Activated CD4-positive, alpha-beta T cell treated with anti-CD3 and anti-CD28 coated beads, Interleukin-2, amount 50 U/mL, for 4 hours (primary cell): ENCODE data around the gene QRICH1.

ENCODE experiments used
- DNase-seq, 2 experiments: peaks; one replicate each; pipeline ENCODE4 v3.0.0-alpha.2; 2020

Gene QRICH1

DNA sequence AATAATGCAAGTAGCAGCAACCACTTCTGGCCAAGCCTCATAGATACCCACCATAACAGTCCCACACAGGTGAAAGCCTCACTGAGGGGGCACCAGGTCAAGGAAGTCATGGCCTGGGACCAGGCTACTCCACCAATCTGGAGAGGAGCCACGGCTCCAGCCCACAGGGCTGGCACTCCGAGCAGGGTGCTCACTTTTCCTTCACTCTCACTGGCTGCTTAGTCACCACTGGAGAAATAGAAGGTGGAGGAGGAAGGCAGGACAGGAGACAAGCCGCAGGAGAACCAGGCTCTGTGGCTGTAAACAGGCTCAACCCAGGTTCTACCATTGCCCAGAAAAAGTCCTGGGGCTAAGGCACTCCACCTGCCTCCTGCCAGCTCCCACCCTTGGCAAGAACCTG is 25.6 kb upstream of the QRICH1 start:
- no peak for DNase-seq

DNA sequence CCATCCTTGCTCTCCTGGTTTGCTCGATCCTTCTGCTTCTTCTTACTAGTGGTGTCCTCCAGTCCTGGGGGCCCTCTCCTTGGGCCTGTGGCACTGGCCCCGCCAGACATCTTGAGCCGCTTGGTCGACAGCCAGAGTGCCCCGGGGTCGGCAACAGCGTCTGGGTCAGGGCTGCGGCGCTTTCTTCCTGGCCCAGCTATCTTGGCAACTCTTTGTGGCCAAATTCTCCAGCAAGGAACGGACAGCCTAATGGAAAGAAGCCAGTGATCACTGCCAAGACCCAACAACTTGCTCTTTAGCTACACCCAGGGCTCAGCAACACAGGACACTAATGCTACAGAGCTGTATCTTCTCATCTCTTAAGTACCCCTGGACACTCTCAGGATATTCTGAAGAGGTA is 25.2 kb upstream of the QRICH1 start:
- no peak for DNase-seq

DNA sequence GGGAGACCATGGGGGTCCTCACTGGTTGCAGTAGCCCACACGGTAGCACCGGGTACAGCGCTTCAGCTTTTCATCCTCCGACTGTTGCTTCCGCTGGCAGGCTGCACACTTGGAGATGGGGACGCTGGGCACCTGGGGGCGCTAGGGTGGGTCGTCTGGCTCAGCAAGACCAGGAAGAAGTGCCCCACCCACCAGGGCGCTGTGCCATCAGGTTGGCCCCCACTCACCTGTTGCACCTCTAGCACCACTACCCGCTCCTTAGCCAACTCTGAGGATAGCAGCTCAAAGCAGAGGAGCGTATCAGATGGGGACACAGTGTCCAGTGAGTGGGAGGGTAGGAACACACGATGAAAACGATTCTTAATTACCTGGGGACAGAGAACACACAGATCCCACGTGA is 18.4 kb upstream of the QRICH1 start:
- no peak for DNase-seq

DNA sequence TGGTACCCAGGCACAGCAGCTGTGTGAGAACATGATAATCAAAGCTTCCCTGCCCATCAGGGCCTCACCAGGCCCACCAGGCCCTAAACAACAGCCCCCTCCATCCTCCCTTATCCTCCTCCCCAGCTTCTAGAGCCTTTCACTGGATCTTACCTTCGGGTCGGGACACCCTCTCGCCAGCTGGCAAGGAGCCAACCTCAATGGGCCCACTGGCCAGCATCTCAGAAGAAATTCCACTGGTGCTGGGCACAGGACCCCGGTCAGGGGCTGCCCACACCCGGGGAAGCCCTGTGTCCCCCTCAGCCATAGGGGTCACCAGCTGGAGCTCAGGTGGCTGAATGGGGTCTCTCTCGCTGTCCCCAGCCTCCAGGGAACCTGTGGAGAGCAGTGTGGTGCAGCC is 17.5 kb upstream of the QRICH1 start:
- no peak for DNase-seq

DNA sequence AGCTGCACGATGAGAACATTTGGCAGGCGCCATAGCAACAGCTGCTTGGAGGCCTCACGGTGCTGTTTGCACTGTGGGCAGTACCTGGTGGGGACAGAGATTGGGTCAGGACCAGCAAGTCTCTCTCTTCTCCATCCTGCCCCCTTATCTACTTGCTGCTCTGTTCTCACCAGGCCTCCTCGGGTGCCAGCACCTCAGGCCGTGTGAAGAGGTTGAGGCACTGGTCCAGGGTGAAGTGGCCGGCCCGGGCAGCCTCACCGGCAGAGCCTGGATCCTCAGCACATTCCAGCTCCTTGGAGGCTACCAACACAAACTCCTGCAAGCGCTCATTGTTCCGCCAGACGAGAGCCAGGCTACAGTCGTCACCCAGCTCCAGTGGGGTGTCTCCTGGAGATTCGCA is 16.9 kb upstream of the QRICH1 start:
- no peak for DNase-seq

DNA sequence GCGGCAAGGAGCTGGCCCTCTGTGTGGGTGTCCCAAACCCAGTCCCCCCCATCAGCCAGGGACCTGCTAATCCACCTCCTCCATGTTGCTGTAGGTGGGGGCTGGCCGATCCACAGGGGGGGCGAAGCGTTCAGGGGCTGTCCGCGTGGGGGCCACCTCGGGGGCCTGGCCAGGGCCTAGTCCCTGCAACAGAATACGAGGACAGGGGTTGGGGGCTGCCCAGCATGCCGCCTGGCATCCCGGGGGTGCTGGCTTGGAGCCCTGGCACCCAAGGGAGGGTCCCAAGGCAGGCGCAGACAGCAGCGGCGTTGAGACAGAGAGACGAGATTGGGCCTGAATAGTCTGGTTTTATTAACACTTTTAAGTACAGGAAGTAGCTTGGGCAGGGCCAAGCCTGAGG is 14.5 kb upstream of the QRICH1 start:
- no peak for DNase-seq

DNA sequence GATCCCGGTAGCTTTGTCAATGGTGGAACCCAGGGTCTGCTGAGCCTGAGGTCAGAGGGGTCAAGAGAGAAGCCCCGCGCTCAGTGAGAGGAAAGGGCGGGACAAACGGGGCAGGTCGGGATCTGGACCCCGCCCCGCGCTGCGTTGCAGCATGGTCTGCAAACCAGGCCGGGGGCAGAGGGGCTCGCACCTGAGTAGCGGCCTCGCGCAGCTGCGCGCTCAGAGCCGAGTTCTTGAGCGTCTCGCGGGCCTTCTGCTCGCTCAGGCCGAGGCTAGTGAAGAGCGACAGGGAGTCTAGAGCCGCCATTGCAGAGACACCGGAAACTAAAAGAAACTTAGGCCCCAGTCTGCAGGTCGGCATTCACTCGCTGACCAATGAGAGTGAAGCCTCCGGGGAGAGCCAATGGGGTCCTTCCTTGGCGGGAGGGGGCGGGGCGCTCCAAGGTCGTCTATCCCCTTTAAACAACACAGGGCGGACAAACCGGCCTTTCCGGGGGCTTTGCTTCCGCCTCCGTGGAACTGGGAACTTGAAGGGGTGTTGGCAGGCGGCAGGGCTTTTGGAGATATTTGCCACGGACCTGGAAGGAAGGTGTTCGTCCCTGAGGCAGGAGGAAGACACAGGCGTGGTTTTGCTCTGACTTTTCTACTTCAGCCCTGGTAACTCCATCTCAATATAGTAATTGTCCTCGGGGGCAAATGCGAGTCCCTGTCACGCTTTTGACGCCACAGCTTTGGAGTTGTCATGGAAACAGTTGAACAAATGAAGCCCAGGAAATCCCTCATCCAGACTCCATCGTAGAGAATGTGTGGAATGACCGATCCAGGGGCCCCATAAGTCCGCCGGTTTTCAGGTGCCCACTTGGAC is 10.8 kb upstream of the QRICH1 start, which contains the start of gene QARS1:
TSS of gene QARS1 (minus strand) at position 331 of the 865 bp plus-strand sequence. CDS start at position 307, 24 bp downstream.
- peak; percentile 82 for DNase-seq

DNA sequence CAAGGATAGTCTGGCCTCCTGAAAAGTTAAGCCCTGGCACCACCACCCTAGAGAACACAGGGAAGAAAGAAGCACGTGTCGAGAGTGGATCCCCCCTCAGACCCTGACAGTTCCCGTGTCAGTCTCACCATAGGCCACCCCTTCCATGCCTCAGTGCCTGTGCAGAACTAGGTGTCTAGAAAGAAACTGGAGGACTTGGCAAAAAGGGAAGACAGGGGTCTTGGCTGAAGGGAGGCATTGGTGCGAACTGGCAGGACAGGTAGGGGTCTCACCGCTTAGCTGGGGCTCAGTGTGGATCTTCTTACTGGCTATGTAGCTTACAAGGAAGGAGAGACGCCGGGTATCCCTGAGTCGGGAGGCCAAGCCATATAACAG is 10.2 kb upstream of the QRICH1 start:
- no peak for DNase-seq

DNA sequence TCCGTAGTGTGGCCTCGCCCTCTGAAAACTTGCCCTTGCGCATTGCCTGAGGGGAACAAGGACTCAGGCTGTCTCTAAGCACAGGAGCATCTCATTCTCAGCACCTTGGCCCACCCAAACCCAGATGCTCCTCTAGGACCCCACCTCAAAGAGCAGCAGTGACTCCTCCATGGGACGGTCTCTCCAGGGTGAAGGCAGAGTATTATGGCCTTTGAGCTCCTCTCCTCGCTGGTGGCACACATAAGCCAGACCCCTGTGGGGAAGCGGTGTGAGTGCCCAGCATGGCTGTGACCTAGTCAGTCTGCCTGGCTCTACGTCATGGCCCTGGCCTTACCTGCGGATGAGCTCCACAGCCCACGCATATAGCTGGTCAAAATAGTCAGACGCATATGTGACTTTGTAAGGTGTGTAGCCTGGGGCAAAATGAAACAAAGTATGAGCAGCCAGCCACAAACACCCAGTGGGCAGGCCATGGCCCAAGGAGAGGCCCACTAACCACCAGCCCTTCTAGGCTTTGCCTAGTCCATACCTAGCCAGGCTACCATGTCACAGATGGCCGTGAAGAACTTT is 6.3 kb upstream of the QRICH1 start:
- no peak for DNase-seq

DNA sequence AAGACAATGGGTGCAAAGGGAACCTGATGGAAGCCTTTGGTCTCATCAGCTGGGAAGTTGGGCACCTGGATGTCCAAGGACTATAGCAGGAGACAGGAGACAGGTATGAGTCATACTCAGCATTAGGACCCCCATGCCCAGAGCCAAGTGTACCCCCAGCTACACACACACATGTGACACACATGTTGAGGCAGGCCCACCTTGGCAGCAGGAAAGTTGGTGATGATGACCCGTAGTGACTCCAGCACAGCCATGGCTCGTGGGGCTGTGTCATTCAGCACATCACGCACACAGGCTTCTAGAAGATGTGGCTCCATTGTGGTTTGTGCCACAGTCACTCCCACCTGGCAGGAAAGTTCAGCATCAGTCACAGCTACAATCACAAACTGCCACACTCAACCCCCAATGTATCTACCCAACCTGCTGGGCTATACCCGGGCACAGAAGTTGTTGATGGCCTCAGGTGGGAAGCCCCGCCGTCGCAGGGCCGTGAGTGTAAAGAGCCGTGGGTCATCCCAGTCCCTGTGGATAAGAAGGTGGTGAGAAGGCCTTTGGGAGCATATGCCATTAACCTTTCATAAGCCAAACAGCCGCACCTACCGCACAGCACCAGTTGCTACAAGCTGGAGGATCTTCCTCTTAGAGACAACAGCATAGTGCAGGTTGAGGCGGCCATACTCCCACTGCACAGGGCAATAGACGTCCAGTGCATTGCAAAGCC is 5.2 kb upstream of the QRICH1 start:
- DNase-seq: no peak

DNA sequence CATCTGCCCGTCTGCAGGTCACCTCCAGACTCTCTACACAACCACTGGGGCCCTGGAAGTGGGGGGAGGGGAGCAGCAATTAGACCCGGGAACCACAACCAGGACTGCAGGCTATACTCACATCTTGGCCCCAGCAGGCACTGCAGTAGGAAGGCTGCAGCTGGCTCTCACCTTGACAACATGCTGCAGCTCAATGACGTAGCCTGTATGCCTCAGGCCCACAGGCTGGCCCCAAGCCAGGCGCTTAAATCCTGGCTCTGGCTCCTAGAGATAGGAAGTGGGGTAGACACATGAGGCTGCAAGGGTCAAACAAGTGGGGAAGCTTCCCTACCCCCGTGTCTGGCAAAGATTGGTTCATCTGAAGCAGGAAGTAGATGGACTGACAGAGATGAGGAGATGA is 4.6 kb upstream of the QRICH1 start:
- no peak for DNase-seq

DNA sequence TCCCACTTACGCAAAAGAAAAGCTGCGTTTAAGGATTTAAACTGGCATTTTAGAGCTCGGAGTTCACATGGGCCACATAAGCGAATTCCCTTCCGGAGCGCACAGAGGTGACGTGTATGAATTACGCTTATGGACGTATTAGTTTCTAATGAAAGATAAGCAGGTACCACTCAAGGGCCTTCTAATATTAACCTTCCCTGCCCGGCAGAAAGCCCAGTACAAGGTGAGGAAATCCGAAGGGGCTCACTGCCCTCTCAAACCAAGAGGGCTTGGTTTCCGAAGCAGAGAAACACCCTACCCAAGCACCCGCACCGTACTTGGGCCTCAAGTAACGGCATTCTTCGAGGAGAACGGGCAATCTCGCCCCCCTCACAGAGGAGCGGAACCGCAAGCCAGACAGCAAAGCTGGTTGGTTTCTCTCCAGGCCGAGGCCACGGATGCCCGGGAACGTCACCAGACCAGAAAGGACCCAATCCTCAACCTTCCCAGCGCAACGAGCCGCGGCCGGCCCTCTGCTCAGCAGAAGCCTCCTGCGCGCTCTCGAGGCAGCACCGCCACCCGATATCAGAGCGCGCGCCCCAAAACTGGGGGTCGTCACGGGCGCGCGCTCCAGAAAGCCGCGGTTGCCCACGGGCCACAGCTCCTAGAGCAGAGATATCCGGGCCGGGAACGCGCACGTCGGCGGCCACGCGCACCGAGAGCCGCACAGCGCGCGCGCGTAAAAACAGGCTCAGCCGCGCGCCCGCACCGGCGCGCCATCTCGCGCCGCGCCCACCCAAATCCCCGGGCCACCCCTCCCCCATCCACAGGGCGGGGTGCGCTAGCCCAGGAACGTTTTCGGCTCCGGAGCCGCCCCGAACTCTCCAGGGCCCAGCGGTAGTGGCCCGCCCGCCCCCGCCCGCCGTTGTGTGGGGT is 676 bp downstream of the QRICH1 start:
- peak; percentile 67 to 70 for DNase-seq

DNA sequence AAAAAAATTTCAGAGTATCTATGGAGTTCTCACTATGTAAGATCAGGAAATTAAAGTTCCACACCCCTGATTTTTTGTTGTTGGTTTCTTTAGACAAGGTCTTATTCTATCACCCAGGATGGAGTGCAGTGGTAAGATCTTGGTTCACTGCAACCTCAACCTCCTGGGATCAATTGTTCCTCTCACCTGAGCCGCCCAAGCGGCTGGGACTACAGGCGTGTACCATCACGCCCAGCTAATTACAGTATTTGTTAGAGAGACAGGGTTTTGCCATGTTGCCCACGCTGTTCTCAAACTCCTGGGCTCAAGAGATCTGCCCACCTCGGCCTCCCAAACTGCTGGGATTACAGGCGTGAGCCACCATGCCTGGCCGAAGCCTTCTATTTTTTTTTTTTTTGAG is 12.4 kb downstream of the QRICH1 start:
- DNase-seq: no peak

DNA sequence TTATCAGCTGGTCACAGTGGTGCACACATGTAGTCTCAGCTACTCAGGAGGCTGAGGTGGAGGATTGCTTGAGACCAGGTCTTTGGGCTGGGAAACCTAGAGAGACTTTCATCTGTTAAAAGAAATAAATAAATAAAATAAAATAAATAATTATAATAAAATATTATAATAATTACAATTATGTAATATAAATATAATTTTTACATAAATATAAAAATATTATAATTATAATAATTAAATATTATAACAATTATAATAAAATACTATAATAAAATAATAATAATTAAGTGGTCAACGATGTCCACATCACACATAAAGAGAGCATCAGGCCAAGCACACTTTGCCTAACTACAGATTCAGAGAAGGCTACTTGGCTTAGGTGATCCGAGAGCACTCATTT is 14.6 kb downstream of the QRICH1 start:
- DNase-seq: no peak

DNA sequence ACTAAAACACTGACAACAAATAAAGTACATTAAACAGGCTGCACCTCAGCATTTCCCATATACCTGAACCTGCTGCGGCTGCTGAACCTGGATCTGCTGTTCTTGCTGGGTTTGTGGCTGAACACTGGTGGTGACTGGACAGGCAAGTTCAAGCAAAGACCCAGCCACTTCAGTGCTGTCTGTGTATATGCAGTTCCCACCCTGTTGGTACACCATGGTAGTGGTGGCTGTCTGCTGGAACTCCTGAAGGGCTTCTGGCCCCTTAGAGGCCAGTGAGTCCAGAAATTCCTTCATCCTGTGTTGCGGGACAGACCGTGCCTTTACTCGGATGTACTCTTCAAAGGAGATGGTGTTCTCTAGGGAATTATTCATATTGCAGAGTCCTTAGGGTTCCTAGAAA is 17.2 kb downstream of the QRICH1 start:
- DNase-seq: no peak

DNA sequence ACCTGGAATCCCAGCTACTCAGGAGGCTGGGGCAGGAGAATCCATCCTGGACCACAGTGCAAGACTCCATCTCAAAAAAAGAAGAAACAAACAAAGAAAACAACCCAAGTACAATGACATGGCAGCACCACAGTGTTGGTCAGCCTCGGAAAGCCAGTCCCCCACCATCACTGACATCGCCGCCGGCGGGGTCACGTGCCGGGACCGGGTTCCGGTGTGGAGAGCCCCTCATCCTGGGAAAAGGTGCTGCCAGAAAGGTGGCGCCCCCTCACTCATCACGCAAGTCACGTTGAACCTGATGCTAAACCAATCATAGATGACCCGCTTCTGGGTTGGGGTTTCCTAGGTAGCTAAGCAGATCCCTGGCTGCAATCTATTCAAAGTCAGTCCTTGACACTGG is 17.8 kb downstream of the QRICH1 start:
- no peak for DNase-seq

DNA sequence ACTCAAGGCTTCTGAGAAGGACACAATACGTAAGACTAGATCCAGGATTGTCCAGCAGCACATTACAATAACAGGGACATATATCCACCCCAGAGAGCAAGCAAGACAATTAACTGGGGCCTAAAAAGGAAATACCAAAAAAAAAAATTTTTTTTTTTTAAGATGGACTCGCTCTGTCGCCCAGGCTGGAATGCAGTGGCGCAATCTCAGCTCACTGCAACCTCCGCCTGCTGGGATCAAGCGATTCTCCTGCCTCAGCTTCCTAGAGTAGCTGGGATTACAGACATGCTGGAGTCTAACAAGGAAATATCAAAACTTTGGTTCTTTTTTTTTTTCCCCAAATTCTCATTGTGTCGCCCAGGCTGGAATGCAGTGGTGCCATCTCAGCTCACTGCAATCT is 35.9 kb downstream of the QRICH1 start:
- no peak for DNase-seq

DNA sequence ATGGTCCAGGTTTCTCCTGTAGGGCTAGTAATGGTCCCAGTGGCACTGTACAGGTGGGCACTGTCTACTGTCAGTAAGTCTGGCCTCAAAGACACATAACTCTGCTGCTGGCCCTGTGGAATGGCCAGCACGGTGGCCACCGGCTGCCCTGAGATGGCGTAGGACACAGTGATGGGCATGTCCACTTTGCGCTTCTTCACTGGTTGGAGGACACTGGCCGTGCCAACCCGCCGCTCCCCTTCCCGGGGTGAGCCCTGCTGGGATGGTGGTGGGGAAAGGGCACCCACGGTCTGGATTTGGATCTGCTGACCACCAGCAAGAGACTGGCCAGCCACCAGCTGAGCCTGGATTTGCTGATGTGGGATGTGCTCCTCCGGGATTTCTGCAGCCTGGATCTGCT is 36.6 kb downstream of the QRICH1 start:
- DNase-seq: no peak

DNA sequence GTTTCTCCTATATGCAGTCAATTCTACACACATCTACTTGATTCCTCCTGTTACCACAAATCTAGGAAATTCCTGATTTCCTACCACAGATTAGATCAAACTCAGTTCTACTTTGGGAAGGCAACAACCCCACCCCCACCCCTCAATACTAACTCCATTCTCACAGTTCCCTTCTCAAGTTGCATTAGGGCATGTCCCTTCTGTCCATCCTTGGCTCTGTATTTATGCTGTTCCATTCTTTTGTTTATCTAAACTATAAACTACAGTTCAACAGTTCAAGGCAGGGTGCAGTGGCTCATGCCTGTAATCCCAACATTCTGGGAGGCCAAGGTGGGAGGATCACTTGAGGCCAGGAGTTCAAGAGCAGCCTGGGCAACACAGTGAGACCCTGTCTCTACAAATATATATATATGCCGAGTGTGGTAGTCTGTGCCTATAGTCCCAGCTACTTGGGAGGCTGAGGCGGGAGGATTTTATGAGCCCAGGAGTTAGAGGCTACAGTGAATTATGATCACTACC is 39.5 kb downstream of the QRICH1 start:
- DNase-seq: no peak

DNA sequence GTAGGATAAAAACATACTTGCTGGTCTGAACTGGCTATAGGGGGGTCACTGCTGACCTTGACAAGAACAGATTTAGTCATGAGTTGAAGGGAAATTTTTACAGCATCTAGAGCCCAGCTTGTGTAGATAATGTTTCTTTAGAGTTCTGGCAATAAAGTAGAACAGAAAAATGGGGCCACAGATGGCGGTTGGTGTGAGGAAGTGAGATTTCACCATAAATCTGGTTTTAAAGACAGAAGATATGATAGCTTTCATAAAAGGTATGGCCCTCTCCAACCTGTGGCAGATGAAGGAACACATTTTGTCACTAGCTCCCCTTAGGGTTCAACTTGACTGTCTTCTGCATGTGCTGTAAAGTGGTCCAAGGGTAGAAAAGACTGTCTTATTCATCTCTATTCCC is 40.3 kb downstream of the QRICH1 start:
- no peak for DNase-seq

DNA sequence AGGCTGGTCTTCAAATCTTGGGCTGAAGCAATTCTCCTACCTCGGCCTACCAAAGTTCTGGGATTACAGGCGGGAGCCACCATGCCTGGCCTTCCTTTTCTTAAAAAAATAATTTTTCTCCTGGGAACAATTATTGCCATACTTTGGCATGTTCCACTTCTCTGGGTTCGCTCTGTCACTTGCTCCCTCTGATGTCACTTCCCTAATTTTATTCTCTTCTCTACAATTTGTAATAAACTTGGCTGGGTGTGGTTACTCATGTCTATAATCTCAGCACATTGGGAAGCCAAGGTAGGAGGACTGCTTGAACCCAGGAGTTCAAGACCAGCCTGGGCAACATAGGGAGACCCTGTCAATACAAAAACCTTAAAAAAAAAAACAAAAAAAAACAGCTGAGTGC is 58.6 kb downstream of the QRICH1 start:
- DNase-seq: no peak

DNA sequence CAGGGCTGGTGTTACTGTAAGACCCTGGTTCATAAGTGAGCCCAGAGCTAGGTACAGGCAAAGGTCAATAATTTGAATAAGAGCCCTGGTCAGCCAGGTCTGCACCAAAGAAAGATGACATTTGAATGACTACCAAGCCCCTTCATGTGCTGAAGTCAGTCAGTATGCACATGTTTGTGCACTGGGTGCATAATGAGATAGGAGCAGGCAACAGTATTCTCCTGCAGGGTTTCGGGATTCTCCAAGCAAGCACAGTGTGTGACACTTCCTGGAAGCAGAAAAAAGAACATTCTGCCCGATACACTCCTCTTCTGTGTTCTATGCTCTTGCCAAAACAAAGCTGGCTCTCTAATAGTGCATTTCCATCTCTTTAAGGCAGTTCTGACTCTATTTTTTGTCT is 59.2 kb downstream of the QRICH1 start:
- no peak for DNase-seq
